ENCODE measurements around the gene ZNF445.

DNA sequence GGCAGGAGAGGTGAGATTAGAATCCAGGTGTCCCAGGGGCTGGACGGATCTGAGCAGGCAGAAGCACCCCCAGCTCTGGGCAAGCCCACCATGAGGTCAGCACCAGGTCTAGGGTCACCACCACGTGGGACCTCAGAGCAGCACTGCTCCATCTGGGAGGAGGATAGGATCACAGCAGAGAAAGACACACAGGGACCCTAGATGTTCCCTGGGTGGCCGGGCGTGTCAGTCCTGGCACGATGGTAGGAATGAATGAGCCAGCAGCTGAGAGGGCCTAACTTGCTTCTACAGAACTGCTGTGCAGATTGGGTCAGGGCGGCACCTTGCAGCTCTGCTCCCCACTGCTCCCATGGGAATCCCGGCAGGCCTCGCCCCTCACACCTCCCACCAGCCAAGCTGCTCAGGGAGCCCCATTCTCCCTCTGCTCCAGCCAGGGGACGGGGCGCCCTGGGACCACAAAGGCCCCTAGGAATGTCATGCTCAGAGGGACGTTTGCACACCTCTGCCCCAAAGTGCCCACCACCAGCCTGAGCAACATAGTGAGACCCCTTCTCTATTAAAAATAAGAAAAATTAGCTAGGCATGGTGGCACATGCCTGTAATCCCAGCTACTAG, 66.3 kb downstream of the ZNF445 start:
- no peak for TF ChIP-seq POLR2A (IDR thresholded peaks at IDR 0.05)
- TF ChIP-seq, protein P1, sequence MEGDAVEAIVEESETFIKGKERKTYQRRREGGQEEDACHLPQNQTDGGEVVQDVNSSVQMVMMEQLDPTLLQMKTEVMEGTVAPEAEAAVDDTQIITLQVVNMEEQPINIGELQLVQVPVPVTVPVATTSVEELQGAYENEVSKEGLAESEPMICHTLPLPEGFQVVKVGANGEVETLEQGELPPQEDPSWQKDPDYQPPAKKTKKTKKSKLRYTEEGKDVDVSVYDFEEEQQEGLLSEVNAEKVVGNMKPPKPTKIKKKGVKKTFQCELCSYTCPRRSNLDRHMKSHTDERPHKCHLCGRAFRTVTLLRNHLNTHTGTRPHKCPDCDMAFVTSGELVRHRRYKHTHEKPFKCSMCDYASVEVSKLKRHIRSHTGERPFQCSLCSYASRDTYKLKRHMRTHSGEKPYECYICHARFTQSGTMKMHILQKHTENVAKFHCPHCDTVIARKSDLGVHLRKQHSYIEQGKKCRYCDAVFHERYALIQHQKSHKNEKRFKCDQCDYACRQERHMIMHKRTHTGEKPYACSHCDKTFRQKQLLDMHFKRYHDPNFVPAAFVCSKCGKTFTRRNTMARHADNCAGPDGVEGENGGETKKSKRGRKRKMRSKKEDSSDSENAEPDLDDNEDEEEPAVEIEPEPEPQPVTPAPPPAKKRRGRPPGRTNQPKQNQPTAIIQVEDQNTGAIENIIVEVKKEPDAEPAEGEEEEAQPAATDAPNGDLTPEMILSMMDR (IDR thresholded peaks at IDR 0.05), result no peak

Measured in body of pancreas (tissue), 4 donors.